ENCODE results near the gene TDRKH. TPM values are rescaled to one million over a fixed set of nuclear protein-coding genes. Genes with fewer than 3 reads are reported as not detected.

TDRKH gene, protein sequence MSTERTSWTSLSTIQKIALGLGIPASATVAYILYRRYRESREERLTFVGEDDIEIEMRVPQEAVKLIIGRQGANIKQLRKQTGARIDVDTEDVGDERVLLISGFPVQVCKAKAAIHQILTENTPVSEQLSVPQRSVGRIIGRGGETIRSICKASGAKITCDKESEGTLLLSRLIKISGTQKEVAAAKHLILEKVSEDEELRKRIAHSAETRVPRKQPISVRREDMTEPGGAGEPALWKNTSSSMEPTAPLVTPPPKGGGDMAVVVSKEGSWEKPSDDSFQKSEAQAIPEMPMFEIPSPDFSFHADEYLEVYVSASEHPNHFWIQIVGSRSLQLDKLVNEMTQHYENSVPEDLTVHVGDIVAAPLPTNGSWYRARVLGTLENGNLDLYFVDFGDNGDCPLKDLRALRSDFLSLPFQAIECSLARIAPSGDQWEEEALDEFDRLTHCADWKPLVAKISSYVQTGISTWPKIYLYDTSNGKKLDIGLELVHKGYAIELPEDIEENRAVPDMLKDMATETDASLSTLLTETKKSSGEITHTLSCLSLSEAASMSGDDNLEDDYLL
- 7.2 and 10.2 TPM in 2 replicates for total RNA-seq (2014; rRNA removed; shearing (Covaris generic))
- 21.1 and 22.8 TPM in 2 replicates for total RNA-seq (2022)
- percentile 51 among the genes with signal in this experiment for Bru-seq, nascent RNA
- BruChase-seq, experiment 1, labeled RNA remaining after a 6-hour chase, result percentile 57 among the genes with signal in this experiment
- percentile 53 among the genes with signal in this experiment for BruChase-seq, experiment 2, labeled RNA remaining after a 2-hour chase
- long read RNA-seq, transcript TDRKH-203 (13 exons, 2,824 nt), result major isoform, 33 of 76 reads
- long read RNA-seq, transcript TDRKH-207 (13 exons, 2,768 nt), result minor isoform, 11 of 76 reads
- long read RNA-seq, partial matches to known transcripts, result 12 of 76 reads
- long read RNA-seq, other reads (novel, unspliced or antisense), result 17 of 76 reads

DNA sequence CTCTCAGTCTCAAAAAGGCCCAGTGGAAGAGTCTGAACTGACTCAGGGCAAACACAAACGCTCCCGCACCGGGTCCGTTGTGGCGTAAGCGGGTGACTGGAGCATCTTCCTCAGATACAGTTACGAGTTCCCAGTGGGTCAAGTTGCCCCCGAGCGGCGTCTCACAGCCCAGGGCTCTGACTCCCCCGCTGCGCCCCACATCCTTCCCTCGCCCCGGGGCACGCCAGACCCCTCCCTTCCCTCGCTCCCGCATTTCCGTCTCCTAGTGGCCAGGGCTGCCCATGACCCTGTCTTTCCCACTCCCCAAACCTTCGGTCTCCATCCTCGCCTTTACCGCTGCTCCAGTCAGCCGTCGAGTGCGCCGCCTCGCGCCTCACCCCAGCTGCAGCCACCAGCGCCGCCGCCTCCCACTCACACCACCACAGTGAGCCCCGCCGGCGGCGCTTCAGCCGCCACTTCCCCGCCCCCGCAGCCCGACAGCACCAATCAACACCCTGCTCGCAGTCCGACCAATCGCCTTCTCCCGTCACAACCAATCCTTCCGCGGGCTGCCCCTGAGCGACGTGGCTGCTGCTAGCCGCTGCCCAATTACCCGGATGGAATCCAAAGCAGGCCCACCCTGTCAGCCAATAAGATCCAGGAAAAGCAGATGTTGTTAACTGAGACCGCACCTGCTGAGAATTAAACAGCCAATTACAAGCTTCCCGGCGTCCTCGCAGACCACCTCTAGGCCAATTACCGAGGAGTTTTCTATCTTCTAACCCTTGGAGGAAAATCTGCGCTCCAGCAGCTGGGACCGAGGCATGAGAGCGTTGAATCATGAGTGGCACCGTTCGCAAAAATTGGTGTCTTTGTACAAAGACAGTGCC, at the start of gene TDRKH:
TDRKH (minus strand) TSS at position 430 of the 869 bp plus-strand sequence. CDS start 7,478 bp downstream, outside the sequence.
- Histone ChIP-seq H3K36me3 (ENCODE audit: insufficient read depth, low read length) (no peaks in the 10 kb centered on the region), H2AFZ (ENCODE audit: low read length) (peak within 1 kb of the TSS; percentile 87), H3K4me2 (ENCODE audit: low read length) (peak within 1 kb of the TSS; percentile 98), H3K4me1 (ENCODE audit: insufficient read depth, low read length, poor library complexity, severe bottlenecking) (peaks cover 15% of the 10 kb centered on the region), H3K4me3 (ENCODE audit: low read depth, low read length, poor library complexity, severe bottlenecking) (peak within 1 kb of the TSS; percentile 73), H3K79me2 (ENCODE audit: insufficient read depth, low read depth, low read length) (no peaks in the 10 kb centered on the region), H3K9me2 (ENCODE audit: insufficient read depth, low read length) (no peaks in the 10 kb centered on the region), H3K27ac (ENCODE audit: low read depth, low read length, poor library complexity, severe bottlenecking) (no peak within 1 kb of the TSS), H4K20me1 (ENCODE audit: insufficient read depth, low read length) (no peaks in the 10 kb centered on the region), H3K9me3 (ENCODE audit: low read length) (no peaks in the 10 kb centered on the region)
- TF ChIP-seq, protein P1, sequence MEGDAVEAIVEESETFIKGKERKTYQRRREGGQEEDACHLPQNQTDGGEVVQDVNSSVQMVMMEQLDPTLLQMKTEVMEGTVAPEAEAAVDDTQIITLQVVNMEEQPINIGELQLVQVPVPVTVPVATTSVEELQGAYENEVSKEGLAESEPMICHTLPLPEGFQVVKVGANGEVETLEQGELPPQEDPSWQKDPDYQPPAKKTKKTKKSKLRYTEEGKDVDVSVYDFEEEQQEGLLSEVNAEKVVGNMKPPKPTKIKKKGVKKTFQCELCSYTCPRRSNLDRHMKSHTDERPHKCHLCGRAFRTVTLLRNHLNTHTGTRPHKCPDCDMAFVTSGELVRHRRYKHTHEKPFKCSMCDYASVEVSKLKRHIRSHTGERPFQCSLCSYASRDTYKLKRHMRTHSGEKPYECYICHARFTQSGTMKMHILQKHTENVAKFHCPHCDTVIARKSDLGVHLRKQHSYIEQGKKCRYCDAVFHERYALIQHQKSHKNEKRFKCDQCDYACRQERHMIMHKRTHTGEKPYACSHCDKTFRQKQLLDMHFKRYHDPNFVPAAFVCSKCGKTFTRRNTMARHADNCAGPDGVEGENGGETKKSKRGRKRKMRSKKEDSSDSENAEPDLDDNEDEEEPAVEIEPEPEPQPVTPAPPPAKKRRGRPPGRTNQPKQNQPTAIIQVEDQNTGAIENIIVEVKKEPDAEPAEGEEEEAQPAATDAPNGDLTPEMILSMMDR (conservative IDR thresholded peaks at IDR 0.05; ENCODE audit: low read length), result peak; percentile 65
- TF ChIP-seq EZH2phosphoT487 (IDR thresholded peaks at IDR 0.05; ENCODE audit: borderline replicate concordance, low read depth, low read length), result no peak
- CTCF ChIA-PET (ENCODE audit: unreplicated experiment), result no interaction called here
- no TSS peak for BruUV-seq (replicated peaks)
- peak; percentile 99 for DNase-seq (ENCODE audit: low spot score)
- POLR2A ChIA-PET, result interaction anchor here (0.7 to 1.7 kb wide), 4 partner anchors 14 to 28 kb away, joined by 3 to 6 read pairs (median 3); no protein-coding TSS in a partner anchor
- intact Hi-C loops (cut with micrococcal nuclease; ENCODE audit: unreplicated experiment), result loop anchor here (10.0 kb wide), 1 partner anchor 114 kb away; the partner anchor contains the start of gene THEM4

DNA sequence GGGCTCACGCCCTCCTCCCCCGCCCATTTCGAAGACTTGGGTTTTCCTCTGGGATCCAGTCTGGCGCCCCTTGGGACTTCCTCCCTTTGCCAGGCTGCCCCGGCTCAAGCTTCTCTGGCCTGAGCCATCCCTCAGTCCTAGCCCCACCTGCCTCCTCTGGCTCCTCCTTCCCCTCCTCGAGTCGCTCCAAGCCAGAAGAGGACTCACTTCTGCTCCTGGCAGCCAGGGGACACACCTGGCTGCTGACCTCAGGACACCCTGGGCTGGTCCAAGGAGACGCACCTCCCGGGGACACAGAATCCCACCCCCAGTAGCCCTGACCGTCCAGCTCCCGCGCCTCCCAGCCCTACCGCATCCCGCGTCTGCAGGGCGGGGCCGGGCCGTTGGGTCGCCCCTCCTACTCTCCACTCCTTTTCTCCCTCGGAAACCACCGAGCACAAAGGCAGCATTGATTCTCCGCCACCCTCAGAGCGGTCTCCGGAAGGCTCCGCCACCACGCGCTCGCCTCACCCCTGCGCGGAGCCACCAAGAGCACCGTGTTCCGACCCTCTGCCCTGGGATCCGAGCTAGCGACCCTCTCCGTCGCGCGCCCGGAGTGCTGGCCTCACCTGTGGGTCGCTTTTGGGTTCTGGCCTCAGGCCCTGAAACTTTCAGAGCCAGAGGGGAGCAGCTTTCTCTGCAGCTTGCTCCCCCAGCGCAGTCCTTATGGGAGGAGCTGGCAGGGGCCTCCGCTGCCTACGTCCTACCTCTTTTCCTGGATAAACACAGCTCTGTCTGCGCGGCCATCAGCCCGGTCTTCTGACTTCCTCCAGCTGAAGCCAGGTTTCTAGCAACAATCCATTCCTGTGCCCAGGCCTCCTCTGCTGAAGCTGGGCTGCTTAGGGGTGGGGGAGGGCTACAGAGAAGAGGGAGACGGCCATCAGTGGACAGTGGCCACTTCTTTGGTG, 49.4 kb upstream of the TDRKH start, which contains the start of gene C2CD4D:
C2CD4D (minus strand) TSS at position 364 of the 947 bp plus-strand sequence. CDS start 831 bp downstream, outside the sequence.
- Histone ChIP-seq H3K4me3 (ENCODE audit: low read depth, low read length, poor library complexity, severe bottlenecking) (no peak within 1 kb of the TSS), H3K36me3 (ENCODE audit: insufficient read depth, low read length) (no peaks in the 10 kb centered on the region), H4K20me1 (ENCODE audit: insufficient read depth, low read length) (no peaks in the 10 kb centered on the region), H3K4me1 (ENCODE audit: insufficient read depth, low read length, poor library complexity, severe bottlenecking) (peaks cover 16% of the 10 kb centered on the region), H3K9me2 (ENCODE audit: insufficient read depth, low read length) (no peaks in the 10 kb centered on the region), H3K27ac (ENCODE audit: low read depth, low read length, poor library complexity, severe bottlenecking) (no peak within 1 kb of the TSS), H3K9me3 (ENCODE audit: low read length) (no peaks in the 10 kb centered on the region), H3K79me2 (ENCODE audit: insufficient read depth, low read depth, low read length) (no peaks in the 10 kb centered on the region), H3K4me2 (ENCODE audit: low read length) (no peak within 1 kb of the TSS; the same call in 1 of the 2 replicates), H2AFZ (ENCODE audit: low read length) (no peak within 1 kb of the TSS)
- ChIA-PET CTCF (ENCODE audit: unreplicated experiment) (interaction anchor here (0.6 kb wide), 2 partner anchors 27 to 236 kb away, joined by 3 read pairs; no protein-coding TSS in a partner anchor), POLR2A (no interaction called here)
- TF ChIP-seq, protein P1 (conservative IDR thresholded peaks at IDR 0.05; ENCODE audit: low read length), result no peak
- no peak for TF ChIP-seq EZH2phosphoT487 (IDR thresholded peaks at IDR 0.05; ENCODE audit: borderline replicate concordance, low read depth, low read length)
- BruUV-seq (replicated peaks), result no TSS peak
- DNase-seq (ENCODE audit: low spot score), result no peak
- intact Hi-C loops (cut with micrococcal nuclease; ENCODE audit: unreplicated experiment), result loop anchor here (5.0 kb wide), 1 partner anchor 122 kb away; the partner anchor contains the start of gene CELF3

Data from OCI-LY7 (cell line).